Peyer's patch (tissue), 4 donors: Measurements from ENCODE around the gene HEYL. TPM values are rescaled to one million over a fixed set of nuclear protein-coding genes. Genes with fewer than 3 reads are reported as not detected.

Experiments
- DNase-seq, 3 donors: peaks; one replicate each; pipeline ENCODE4 v3.0.0-alpha.2; 2017 to 2019
- H3K27ac ChIP-seq, 4 donors: fragments of 200-600 bp; sonication (generic); one replicate each; pipeline ENCODE4 v1.5.1; 2016 to 2019
- H3K27me3 ChIP-seq, 2 donors: fragments of 200-600 bp; sonication (generic); one replicate each; pipeline ENCODE4 v1.5.1; 2019
- H3K36me3 ChIP-seq, 3 donors: fragments of 200-600 bp; sonication (generic); one replicate each; pipeline ENCODE4 v1.5.1; 2016 to 2019
- H3K4me1 ChIP-seq, 4 donors: fragments of 200-600 bp; sonication (generic); one replicate each; pipeline ENCODE4 v1.5.1; 2016 to 2019
- H3K4me3 ChIP-seq, 4 donors: fragments of 200-600 bp; sonication (generic); 1 replicate in 3 of 4; 2 replicates in 1 of 4; pipeline ENCODE4 v1.5.1; 2016 to 2019; ENCODE audit warnings: mild to moderate bottlenecking in 1 of 4
- H3K9me3 ChIP-seq, 4 donors: fragments of 200-600 bp; sonication (generic); one replicate each; pipeline ENCODE4 v1.5.1; 2016 to 2019; ENCODE audit warnings: mild to moderate bottlenecking in 1 of 4
- POLR2A ChIP-seq, 2 donors: fragments of 450-650 bp; IDR thresholded peaks; one replicate each; pipeline ENCODE4 v1.5.1; 2017; ENCODE audit warnings: antibody characterized with exemption in 2 of 2, mild to moderate bottlenecking in 2 of 2, moderate library complexity in 2 of 2
- total RNA-seq, 4 donors: library from RNA; depleted of rRNA; stranded (reverse); fragments of >200 nt; gene quantifications; one replicate each; pipeline ENCODE4 v1.1.0, GENCODE V29; 2016
- TF ChIP-seq, protein P1 (sequence below), 6 experiments: fragments of 450-650 bp in 4 of 6; fragments of 200-600 bp in 2 of 6; sonication (generic) in 1 of 6; IDR thresholded peaks; one replicate each; pipeline ENCODE4 v1.5.1; 2017 to 2019; ENCODE audit warnings: antibody characterized with exemption in 6 of 6, mild to moderate bottlenecking in 3 of 6, moderate library complexity in 1 of 6

HEYL gene
- total RNA-seq, 4 donors from 2014 or later = 0.95 to 5.8 (median 1.5) TPM; not detected in 1

DNA sequence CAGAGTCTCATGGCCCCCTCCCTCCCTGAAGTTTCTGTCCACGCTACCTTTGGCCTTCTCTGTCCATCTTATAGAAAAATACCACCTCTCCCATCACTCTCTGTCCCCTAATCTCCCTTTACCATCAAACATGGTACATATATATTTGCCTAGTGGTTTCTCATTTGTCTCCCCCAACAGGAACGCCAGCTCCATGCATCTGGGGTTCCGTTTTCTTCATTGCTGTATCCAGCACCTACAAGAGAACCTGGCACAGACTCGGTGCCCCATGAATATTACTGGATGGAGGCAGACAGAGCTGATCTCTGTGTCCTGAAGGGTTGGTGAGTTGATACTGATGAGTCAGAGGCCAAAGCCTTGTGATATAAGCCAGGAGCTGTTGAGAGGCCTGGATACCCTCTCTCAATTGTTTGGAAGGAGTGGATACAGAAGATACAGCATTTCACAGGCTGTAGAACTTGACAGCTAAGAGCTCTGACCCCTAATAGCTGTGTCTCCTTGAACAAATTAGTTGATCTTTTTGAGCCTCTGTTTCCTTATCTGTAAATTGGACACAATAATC is 21.9 kb downstream of the HEYL start:
- no peaks in the 10 kb centered on the region for H3K9me3 ChIP-seq
- TF ChIP-seq, protein P1, sequence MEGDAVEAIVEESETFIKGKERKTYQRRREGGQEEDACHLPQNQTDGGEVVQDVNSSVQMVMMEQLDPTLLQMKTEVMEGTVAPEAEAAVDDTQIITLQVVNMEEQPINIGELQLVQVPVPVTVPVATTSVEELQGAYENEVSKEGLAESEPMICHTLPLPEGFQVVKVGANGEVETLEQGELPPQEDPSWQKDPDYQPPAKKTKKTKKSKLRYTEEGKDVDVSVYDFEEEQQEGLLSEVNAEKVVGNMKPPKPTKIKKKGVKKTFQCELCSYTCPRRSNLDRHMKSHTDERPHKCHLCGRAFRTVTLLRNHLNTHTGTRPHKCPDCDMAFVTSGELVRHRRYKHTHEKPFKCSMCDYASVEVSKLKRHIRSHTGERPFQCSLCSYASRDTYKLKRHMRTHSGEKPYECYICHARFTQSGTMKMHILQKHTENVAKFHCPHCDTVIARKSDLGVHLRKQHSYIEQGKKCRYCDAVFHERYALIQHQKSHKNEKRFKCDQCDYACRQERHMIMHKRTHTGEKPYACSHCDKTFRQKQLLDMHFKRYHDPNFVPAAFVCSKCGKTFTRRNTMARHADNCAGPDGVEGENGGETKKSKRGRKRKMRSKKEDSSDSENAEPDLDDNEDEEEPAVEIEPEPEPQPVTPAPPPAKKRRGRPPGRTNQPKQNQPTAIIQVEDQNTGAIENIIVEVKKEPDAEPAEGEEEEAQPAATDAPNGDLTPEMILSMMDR (IDR thresholded peaks at IDR 0.05) = no peak
- no peak for TF ChIP-seq POLR2A (IDR thresholded peaks at IDR 0.05)
- H3K27ac ChIP-seq = no peak overlapping the region
- H3K4me1 ChIP-seq = no peaks in the 10 kb centered on the region
- no peak overlapping the region for H3K4me3 ChIP-seq
- DNase-seq = no peak
- no peaks in the 10 kb centered on the region for H3K36me3 ChIP-seq
- H3K27me3 ChIP-seq = no peaks in the 10 kb centered on the region

DNA sequence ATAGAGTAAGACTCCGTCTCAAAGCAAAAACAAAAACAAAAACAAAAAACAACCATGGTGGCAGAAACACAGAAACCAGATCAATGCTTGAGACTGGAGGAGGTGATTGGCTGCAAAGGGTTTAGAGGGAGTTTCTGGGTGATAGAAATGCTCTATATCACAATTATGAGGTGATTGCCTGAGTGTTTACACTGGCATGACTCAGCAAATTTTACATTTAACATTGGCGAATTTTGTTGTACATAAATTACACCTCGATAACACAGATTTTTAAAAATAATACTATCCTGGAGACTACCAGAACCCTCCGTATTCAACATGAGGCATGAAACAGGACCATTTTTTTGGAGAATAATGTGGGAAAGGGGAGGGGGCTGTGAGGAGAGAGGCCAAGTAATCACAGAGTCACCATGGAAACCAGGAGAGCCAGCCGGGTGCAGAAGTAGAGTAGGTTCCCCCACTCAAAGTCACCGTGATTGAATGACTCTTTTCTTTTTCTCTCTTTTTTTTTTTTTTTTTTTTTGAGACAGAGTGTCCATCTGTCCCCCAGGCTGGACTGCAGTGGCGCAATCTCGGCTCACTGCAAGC is 24.3 kb downstream of the HEYL start:
- DNase-seq = no peak
- Histone ChIP-seq H3K4me3 (no peak overlapping the region), H3K36me3 (no peaks in the 10 kb centered on the region), H3K27me3 (no peaks in the 10 kb centered on the region), H3K9me3 (no peaks in the 10 kb centered on the region), H3K4me1 (no peaks in the 10 kb centered on the region), H3K27ac (no peak overlapping the region)
- TF ChIP-seq POLR2A (IDR thresholded peaks at IDR 0.05) = no peak
- TF ChIP-seq, protein P1 (IDR thresholded peaks at IDR 0.05) = no peak

DNA sequence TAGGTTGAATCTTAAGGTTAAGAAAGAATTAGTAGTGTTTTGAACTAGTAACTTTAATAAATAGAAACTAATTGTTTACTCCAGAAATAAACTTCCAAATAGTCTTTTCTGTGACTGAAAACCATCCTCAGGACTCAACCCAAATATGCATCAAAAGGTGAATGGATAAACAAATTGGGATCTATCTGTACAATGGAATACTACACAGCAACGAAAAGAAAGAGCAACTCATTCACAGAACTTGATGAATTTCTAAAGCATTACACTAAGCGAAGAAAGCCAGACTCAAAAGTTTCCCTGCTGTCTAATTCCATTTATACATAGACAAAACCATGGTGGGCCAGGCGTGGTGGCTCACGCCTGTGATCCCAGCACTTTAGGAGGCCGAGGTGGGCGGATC is 25.0 kb downstream of the HEYL start:
- no peak for DNase-seq
- Histone ChIP-seq H3K27me3 (no peaks in the 10 kb centered on the region), H3K27ac (no peak overlapping the region), H3K36me3 (no peaks in the 10 kb centered on the region), H3K4me3 (no peak overlapping the region), H3K4me1 (peaks cover 0 to 5% (median 2%) of the 10 kb centered on the region in 4 donors), H3K9me3 (no peaks in the 10 kb centered on the region)
- no peak for TF ChIP-seq POLR2A (IDR thresholded peaks at IDR 0.05)
- TF ChIP-seq, protein P1 (IDR thresholded peaks at IDR 0.05) = no peak

DNA sequence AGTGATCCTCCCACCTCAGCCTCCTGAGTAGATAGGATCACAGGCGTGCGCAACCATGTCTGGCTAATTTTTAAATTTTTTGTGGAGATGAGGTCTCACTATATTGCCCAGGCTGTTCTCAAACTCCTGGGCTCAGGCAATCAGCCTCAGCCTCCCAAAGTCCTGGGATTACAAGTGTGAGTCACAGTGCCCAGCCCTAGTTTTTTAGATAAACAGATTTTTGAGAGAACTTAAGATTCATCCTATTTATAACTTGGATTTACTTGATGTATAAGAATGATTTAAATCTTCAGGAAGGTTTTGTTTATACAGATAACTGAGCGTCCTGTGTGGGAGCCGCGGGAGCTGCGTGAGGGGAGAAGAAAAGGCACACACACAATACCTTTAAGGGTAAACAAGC is 26.2 kb downstream of the HEYL start:
- no peaks in the 10 kb centered on the region for H3K36me3 ChIP-seq
- no peaks in the 10 kb centered on the region for H3K27me3 ChIP-seq
- TF ChIP-seq, protein P1 (IDR thresholded peaks at IDR 0.05) = no peak
- no peak for TF ChIP-seq POLR2A (IDR thresholded peaks at IDR 0.05)
- DNase-seq = no peak
- H3K4me1 ChIP-seq = peaks cover 0 to 6% (median 3%) of the 10 kb centered on the region in 4 donors
- H3K27ac ChIP-seq = no peak overlapping the region
- no peak overlapping the region for H3K4me3 ChIP-seq
- H3K9me3 ChIP-seq = no peaks in the 10 kb centered on the region

DNA sequence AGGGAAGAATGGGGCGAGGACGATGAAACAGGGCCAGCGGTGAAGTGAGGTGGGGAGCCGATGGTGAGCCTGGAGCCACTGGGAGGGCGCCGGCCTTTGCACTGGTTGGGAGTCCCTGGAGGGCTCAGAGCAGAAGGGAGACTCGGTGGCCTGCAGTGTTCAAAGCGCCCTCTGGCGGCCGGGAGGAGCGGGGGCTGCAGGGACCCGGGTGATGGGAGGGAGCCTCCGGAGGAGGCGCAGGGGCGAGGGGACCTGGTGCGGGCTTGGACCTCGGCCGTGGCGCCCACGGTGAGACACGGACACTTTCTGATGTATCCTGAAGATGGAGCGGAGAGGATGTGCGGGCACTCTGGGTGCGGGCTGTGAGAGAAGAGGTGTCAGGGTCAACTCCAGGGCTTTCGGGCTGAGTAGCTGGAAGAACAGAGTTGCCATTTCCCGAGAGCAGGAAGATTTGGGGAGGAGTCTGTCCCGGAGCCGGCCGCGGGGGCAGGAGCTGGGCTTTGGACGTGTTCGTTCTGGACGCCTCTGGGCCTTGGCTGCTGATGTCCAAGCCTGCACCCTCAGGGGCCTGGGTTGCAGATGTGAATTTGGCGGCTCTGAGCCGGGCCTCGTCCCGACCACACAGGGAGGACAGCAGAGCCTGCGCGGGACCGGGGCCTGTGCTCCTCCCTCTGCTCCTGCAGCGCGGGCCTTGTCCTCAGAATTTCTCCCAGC is 29.7 kb downstream of the HEYL start:
- Histone ChIP-seq H3K27ac (no peak overlapping the region), H3K4me3 (no peak overlapping the region), H3K36me3 (no peaks in the 10 kb centered on the region), H3K27me3 (no peaks in the 10 kb centered on the region), H3K9me3 (no peaks in the 10 kb centered on the region), H3K4me1 (peaks cover 0 to 6% (median 3%) of the 10 kb centered on the region in 4 donors)
- TF ChIP-seq, protein P1 (IDR thresholded peaks at IDR 0.05) = peak in 4 of 6 experiments; percentile 21 to 59 (median 48)
- no peak for TF ChIP-seq POLR2A (IDR thresholded peaks at IDR 0.05)
- peak; percentile 66 to 86 (median 69) for DNase-seq
